ENCODE results near the gene CUX1.
"Not testable (repeated sequence)": the region's sequence is repeated elsewhere in the genome, so short reads cannot be mapped to it uniquely, and the experiment has no call there.

CUX1 gene

DNA sequence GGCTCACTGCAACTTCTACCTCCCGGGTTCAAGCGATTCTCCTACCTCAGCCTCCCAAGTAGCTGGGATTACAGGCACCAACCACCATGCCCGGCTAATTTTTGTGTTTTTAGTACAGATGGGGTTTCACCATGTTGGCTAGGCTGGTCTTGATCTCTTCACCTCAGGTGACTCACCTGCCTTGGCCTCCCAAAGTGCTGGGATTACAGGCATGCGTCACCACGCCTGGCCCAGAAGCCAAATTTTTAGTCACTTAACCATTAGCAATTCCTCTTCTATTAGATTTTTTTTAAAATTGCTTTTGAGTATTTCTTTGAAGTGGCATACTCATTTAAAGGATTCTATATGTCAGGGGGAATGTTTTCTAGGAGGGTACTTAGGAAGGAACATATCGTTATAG, 112.5 kb downstream of the CUX1 start:
- intact Hi-C loops (cut with micrococcal nuclease); H3K27me3 Mint-ChIP-seq; H3K27ac Mint-ChIP-seq; H3K9me3 Mint-ChIP-seq; H3K4me3 Mint-ChIP-seq: not testable (repeated sequence)
- H3K4me1 Mint-ChIP-seq (ENCODE audit: low read depth) = peaks cover 25% of the 10 kb centered on the region
- peaks cover 11% of the 10 kb centered on the region for H3K36me3 Mint-ChIP-seq (ENCODE audit: low read depth)

DNA sequence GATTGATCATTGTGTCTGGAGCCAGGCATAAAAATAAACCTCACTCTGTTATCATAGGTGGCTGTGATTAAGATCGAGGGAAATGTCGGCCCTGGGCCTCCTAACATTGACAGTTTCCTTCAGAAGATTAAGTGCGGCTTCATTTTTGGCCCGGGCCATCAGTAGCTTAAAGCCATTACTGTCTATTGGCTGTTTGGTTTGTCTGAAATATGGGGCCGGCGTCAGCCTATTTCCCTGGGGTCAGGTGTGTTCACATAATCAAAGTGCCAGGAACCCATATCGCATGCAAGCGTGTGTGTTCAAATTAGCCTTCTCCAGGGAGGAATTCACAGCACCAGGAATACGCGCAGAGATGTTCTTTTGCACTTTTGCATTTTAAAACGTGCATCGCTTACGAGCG, 114.7 kb downstream of the CUX1 start:
- intact Hi-C loops (cut with micrococcal nuclease) = no loop called here
- peaks cover 42% of the 10 kb centered on the region for H3K4me1 Mint-ChIP-seq (ENCODE audit: low read depth)
- H3K27ac Mint-ChIP-seq = no peak overlapping the region
- no peak overlapping the region for H3K4me3 Mint-ChIP-seq
- H3K27me3 Mint-ChIP-seq = no peaks in the 10 kb centered on the region
- H3K9me3 Mint-ChIP-seq = no peaks in the 10 kb centered on the region
- peaks cover 21% of the 10 kb centered on the region for H3K36me3 Mint-ChIP-seq (ENCODE audit: low read depth)

DNA sequence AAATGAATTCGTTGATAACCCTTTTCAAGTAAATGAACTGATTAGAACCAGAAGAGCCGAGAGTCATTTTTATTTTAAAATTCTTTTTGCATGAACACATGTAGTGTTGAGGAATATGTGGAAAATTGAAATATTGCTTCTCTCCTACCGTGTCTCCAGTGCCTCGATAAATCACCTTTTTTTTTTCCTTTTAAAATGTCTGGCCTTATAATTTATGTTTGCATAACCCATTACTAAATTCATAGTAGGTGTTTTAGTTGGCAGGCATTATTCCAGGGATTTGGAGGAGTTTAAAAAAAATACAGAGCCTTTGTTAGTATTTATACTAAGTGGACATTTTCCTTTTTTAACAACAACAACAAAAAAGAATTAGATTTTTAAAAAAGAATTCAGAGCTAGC, 115.6 kb downstream of the CUX1 start:
- Mint-ChIP-seq H3K4me1 (ENCODE audit: low read depth) (peaks cover 33% of the 10 kb centered on the region), H3K4me3 (no peak overlapping the region), H3K27ac (no peak overlapping the region), H3K9me3 (no peaks in the 10 kb centered on the region), H3K36me3 (ENCODE audit: low read depth) (peaks cover 21% of the 10 kb centered on the region), H3K27me3 (no peaks in the 10 kb centered on the region)
- intact Hi-C loops (cut with micrococcal nuclease) = no loop called here

DNA sequence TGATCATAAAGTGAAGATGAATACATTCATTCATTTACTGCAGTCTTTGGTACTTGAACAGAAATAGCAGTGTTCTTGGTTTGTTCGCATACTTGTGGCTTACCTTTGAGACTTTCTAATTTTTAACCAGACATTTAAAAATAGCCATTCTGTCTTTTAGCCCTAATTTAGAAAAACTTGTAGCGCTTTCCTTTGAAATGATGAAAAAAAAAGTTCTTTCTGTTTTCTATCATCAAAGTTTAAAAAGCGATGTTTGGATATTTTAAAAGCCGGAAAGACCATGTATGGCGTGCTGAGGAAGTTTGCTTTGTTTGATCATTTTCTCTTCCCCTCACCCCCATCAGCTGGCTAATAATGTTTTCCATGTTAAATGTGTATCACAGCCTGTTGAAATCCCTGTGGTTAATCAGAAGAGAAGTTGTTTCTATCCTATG, 116.3 kb downstream of the CUX1 start:
- Mint-ChIP-seq H3K27me3 (no peaks in the 10 kb centered on the region), H3K4me1 (ENCODE audit: low read depth) (peaks cover 33% of the 10 kb centered on the region), H3K36me3 (ENCODE audit: low read depth) (peaks cover 21% of the 10 kb centered on the region), H3K4me3 (no peak overlapping the region), H3K9me3 (no peaks in the 10 kb centered on the region), H3K27ac (peak overlapping the region; percentile 53)
- intact Hi-C loops (cut with micrococcal nuclease) = no loop called here

DNA sequence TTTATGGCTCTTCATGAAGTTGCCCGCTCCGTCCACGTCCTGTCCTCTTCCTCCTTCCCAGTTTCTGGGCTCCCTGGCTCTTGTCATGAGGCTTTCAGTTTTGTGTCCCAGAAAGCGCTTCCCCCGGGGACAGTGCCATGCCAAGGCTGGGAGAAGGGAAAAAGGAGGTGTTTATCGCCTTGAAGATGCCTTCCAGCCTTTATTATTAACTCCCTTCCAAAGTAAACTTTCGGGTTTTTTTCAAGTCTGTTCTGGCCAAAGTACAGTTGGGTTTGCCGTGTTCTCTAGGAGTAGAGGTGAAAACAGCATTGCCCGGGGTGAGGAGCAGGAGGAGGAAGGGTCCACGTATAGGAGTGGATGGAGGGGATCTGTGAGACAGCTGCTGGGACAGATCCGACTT, 117.2 kb downstream of the CUX1 start:
- intact Hi-C loops (cut with micrococcal nuclease) = no loop called here
- Mint-ChIP-seq H3K4me1 (ENCODE audit: low read depth) (peaks cover 40% of the 10 kb centered on the region), H3K27ac (peak overlapping the region; percentile 53), H3K27me3 (no peaks in the 10 kb centered on the region), H3K4me3 (peak overlapping the region; percentile 23), H3K9me3 (no peaks in the 10 kb centered on the region), H3K36me3 (ENCODE audit: low read depth) (peaks cover 21% of the 10 kb centered on the region)

DNA sequence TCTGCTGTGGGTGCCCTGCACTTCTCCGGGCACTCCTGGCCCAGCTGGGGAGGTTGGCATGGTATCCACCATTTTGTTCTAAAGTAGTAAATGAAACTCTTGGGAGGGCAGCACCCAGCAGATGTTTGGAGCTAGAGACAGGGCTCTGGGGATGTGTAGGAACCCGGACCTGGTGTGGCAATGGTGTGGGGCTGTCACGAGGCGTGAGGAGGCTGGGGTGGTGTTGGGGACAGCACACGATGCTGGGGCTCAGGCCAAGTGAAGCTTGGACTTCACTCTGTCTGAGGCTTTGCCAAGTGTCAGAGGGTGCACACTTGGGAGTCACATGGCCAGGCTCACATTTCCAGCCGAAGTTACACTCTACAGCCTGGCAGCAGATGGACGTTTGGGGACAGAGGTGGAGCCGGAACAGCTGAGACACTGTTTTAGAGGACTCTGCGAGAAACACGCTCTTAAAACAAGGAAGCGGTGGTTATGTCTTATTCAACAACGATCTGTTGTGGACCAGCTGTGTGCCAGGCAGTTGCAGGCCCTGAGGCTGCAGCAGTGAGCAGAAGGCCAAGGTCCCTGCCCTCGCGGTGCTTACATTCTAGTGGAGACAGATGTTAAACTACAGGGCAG, 118.2 kb downstream of the CUX1 start:
- Mint-ChIP-seq H3K4me3 (no peak overlapping the region), H3K9me3 (no peaks in the 10 kb centered on the region), H3K36me3 (ENCODE audit: low read depth) (peaks cover 21% of the 10 kb centered on the region), H3K27ac (peak overlapping the region; percentile 53), H3K4me1 (ENCODE audit: low read depth) (peaks cover 37% of the 10 kb centered on the region), H3K27me3 (no peaks in the 10 kb centered on the region)
- intact Hi-C loops (cut with micrococcal nuclease) = no loop called here

DNA sequence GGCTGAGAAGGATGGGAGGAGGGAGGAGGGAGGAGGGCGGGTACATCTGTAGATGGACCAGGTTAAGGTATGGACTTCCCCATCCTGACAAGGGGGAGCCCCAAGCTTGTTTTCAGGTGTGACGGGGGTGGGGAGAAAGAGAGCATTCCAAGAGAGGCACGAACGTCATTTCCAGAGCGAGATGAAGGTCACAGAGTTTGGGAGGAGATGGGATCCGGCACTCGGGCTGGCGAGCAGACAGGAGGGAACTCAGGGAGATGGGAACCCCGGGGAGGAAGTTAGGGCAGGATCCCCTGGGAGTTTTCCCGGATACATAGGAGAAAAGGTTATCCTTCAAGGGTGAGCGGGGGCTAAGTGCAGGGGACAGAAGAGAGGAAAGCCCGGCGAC, 118.8 kb downstream of the CUX1 start:
- Mint-ChIP-seq H3K36me3 (ENCODE audit: low read depth) (peaks cover 21% of the 10 kb centered on the region), H3K27ac (peak overlapping the region; percentile 25), H3K4me1 (ENCODE audit: low read depth) (peaks cover 43% of the 10 kb centered on the region), H3K9me3 (no peaks in the 10 kb centered on the region), H3K27me3 (no peaks in the 10 kb centered on the region), H3K4me3 (no peak overlapping the region)
- intact Hi-C loops (cut with micrococcal nuclease) = no loop called here

DNA sequence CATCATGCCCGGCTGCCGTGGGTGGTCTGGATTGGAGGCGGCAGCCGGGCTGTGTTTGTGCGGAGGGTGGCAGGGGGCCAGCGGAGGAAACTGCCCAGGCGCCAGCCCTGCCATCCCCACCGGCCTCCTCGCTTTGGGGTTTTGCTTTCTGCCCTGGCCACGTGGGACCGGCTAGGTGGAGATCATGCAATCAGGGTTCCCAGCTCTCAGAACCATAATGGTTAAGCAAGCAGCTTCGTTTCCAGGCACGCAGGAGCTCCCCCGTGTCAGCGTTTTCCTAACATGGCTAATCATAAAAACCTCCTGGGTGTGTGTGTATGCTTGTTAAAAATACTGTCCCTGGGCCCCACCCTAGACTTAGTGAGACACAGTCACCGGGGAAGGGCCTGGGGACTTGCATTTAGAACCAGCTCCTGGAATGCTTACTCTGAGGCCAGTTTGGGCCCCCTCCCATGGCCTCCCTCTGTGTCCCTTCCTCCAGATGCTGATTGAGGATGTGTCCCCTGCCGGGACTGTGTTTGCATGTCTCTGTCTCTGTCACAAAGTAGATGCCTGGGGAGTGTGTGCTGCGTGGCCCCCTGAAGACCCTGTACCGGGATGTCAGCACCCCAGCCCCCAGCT, 119.3 kb downstream of the CUX1 start:
- intact Hi-C loops (cut with micrococcal nuclease) = no loop called here
- H3K4me1 Mint-ChIP-seq (ENCODE audit: low read depth) = peaks cover 48% of the 10 kb centered on the region
- H3K4me3 Mint-ChIP-seq = no peak overlapping the region
- H3K9me3 Mint-ChIP-seq = no peaks in the 10 kb centered on the region
- peaks cover 21% of the 10 kb centered on the region for H3K36me3 Mint-ChIP-seq (ENCODE audit: low read depth)
- peak overlapping the region; percentile 25 for H3K27ac Mint-ChIP-seq
- H3K27me3 Mint-ChIP-seq = no peaks in the 10 kb centered on the region

DNA sequence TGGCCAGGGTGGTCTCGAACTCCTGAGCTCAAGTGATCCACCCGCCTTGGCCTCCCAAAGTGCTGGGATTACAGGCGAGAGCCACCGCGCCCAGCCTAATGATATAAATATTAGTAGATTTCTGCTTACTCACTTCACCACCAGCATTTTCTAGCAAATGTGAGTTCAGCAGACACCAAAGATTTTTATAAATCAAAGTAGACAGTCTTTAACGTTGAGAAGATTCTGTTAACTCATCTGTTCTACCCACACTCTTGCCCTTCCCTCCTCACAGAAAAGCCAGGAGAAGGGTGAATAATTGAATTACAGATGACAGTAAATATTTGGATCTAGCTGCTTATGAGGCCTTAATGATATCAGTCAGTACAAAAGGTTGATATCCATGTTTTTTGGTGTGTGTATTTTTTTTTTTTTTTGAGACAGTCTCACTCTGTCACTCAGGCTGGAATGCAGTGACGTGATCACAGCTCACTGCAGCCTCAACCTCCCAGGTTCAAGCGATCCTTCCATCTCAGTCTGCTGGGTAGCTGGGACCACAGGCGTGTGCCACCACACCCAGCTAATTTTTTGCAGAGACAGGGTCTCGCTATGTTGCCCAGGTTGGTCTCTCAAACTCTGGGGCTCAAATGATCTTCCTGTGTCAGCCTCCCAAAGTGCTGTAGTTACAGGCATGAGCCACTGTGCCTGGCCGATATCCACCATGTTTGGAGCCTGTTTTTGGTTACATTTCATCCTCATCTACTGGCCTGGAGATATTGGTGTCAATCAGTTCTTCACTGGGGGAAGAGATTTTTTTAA, 120.5 kb downstream of the CUX1 start:
- no peaks in the 10 kb centered on the region for H3K27me3 Mint-ChIP-seq
- no peaks in the 10 kb centered on the region for H3K9me3 Mint-ChIP-seq
- H3K4me3 Mint-ChIP-seq = no peak overlapping the region
- intact Hi-C loops (cut with micrococcal nuclease) = no loop called here
- no peak overlapping the region for H3K27ac Mint-ChIP-seq
- peaks cover 58% of the 10 kb centered on the region for H3K4me1 Mint-ChIP-seq (ENCODE audit: low read depth)
- H3K36me3 Mint-ChIP-seq (ENCODE audit: low read depth) = peaks cover 21% of the 10 kb centered on the region

DNA sequence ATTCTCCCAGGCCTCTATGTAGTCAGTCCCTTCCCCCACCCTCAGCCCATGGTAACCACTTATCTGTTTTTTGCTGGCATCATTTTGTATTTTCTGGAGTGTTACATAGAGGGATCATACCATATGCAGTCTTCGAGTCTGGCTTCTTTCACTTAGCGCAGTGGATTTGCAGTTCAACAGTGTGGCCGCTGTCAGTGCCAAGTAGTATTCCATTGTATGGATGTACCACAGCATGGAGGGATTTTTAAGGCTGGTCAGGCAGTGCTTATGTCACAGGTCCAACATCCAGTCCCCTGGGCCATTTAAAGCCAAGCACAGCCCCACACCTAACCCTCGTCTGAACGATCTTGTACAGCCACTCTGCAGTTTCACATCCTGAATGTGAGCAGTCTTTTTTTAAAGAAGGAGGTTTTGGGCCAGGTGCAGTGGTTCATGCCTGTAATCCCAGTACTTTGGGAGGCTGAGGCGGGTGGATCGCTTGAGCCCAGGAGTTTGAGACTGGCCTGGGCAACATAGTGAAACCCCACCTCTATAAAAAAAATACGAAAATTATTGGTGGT, 121.8 kb downstream of the CUX1 start:
- no peaks in the 10 kb centered on the region for H3K27me3 Mint-ChIP-seq
- H3K27ac Mint-ChIP-seq = no peak overlapping the region
- no peaks in the 10 kb centered on the region for H3K9me3 Mint-ChIP-seq
- H3K36me3 Mint-ChIP-seq (ENCODE audit: low read depth) = peaks cover 21% of the 10 kb centered on the region
- peaks cover 54% of the 10 kb centered on the region for H3K4me1 Mint-ChIP-seq (ENCODE audit: low read depth)
- intact Hi-C loops (cut with micrococcal nuclease) = no loop called here
- no peak overlapping the region for H3K4me3 Mint-ChIP-seq

DNA sequence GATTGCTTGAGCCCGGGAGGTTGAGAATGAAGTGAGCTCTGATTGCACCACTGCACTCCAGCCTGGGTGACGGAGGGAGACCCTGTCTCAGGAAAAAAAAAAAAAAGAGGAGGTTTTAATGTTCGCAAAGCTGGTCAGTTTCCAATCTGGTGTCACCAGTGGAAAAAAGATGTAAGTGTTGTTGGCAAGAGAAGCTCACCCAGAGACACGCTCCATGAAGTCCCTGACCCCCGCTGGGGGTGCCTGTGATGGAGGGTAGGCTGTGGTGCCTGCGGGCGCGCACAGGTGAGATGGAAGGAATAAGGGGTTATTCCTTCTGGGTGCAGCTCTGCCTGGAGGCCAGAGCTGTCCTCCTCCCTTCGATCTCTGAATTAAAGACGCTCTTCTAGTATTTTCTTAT, 122.7 kb downstream of the CUX1 start:
- Mint-ChIP-seq H3K9me3 (no peaks in the 10 kb centered on the region), H3K4me3 (no peak overlapping the region), H3K4me1 (ENCODE audit: low read depth) (peaks cover 45% of the 10 kb centered on the region), H3K27ac (no peak overlapping the region), H3K27me3 (no peaks in the 10 kb centered on the region), H3K36me3 (ENCODE audit: low read depth) (peaks cover 19% of the 10 kb centered on the region)
- intact Hi-C loops (cut with micrococcal nuclease) = no loop called here

DNA sequence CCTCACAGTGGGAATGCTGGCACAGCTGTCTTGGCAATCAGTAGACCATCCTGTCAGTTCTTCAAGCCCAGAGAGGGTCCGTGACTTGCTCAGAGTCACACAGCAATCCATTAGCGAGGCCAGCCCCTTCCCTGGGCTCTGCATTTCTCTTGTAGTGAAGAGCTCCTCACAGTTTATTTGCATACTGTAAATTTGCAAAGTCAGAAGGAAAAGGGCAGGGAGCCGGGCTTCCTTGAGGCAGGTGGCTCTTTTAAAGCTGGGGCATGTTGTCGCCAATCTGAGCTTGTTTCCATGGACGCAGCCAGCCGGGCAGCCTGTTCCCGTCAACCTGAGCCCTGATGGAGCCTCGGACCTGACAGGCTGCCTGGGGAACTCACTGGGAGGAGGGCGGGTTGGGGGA, 123.4 kb downstream of the CUX1 start:
- Mint-ChIP-seq H3K27me3 (no peaks in the 10 kb centered on the region), H3K36me3 (ENCODE audit: low read depth) (peaks cover 16% of the 10 kb centered on the region), H3K4me3 (no peak overlapping the region), H3K4me1 (ENCODE audit: low read depth) (peaks cover 45% of the 10 kb centered on the region), H3K27ac (no peak overlapping the region), H3K9me3 (no peaks in the 10 kb centered on the region)
- intact Hi-C loops (cut with micrococcal nuclease) = no loop called here

DNA sequence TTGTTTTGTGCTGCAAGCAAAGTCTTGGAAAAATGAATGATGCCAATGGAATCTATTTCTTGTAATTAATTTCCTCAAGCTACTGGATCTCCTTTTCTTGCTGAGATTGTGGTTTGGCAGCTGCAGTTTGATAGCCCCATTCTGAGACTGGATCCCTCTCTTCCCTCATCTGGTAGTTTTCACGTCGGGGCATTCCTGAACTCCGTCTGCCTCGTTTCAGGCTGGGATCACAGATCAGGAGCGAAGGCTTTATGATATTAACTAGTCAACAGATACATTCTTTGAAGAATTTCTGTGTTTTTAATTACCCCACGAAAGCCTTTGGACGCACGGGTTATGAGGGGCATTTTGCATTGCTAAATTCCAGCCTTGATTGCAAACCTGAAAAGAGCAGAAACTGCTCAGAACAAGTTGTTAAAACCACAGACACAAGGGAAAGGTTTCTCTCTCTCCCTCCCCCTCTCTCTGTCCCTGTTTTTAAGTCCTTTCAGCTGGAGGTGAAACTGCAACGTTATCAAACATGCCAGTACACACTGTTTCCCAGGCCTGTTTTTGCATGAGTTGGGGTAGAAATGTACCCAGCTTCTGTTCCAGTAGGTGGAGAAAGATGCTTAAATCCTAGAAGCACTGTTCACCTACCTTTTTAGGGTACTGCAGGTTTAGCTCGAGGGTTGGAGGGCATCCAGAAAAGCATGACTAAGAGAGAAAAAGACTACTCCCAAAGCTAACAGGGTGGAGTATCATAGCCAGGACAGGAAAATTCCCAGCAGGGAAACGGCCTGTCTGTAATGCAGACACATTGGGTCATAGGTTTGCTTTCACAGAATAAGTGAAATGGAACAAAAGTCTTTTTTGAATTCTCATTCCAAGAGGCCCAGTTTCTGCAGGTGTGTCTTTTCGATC, 124.3 kb downstream of the CUX1 start:
- Mint-ChIP-seq H3K9me3 (no peaks in the 10 kb centered on the region), H3K27me3 (no peaks in the 10 kb centered on the region), H3K36me3 (ENCODE audit: low read depth) (peaks cover 14% of the 10 kb centered on the region), H3K27ac (no peak overlapping the region), H3K4me3 (no peak overlapping the region), H3K4me1 (ENCODE audit: low read depth) (peaks cover 42% of the 10 kb centered on the region)
- intact Hi-C loops (cut with micrococcal nuclease) = no loop called here
